K562 (cell line): ENCODE results near the gene NTN4. TPM values are rescaled to one million over a fixed set of nuclear protein-coding genes. Genes with fewer than 3 reads are reported as not detected.

ENCODE experiments used
- ATAC-seq: fragments of 200-7000 bp; cut with Tn5 transposase; 3 replicates; pipeline ENCODE4 v1.9.1; 2020; ENCODE audit warnings: moderate library complexity
- BruUV-seq: library from RNA; stranded (reverse); fragments of 400-500 nt; replicated peaks from 2 replicates; lab custom pipeline; 2021; lab: Mats Ljungman, UMichigan
- CTCF ChIA-PET: fragments of 300-600 bp; formaldehyde crosslinking; extraction: SDS; loops from one replicate; lab custom pipeline; 2021; ENCODE audit warnings: low intra/inter-chr PET ratio; lab: Yijun Ruan, JAX
- POLR2A ChIA-PET: fragments of 300-600, 350-650 bp; sonication (Branson Sonifier 250); formaldehyde crosslinking; extraction: SDS; loops from one replicate; lab custom pipeline; 2021; ENCODE audit warnings: antibody characterized with exemption, inconsistent platforms; lab: Yijun Ruan, JAX
- DNase-seq, 4 experiments: peaks; one replicate each; pipeline versions ENCODE4 v3.0.0 to v3.0.0-alpha.2; 2011 to 2018; ENCODE audit warnings: low spot score in 3 of 4, mixed read lengths in 3 of 4; ENCODE audit errors: extremely low read depth in 1 of 4
- FAIRE-seq: peaks from 2 replicates; lab custom pipeline; 2011; peaks lifted over from hg19 to GRCh38; lab: Jason Lieb, UNC
- H2AFZ ChIP-seq: 2 replicates; pipeline ENCODE4 v1.6.0; 2011; ENCODE audit warnings: low read depth, low read length, control low read depth, inconsistent platforms
- H3K27ac ChIP-seq: fragments of 200-600 bp; 3 replicates; pipeline ENCODE4 v1.8.0; 2011; ENCODE audit warnings: low read depth, mild to moderate bottlenecking, control low read depth, inconsistent platforms, low read length, moderate library complexity, mixed read lengths; ENCODE audit errors: extremely low read depth
- H3K27me3 ChIP-seq, 2 experiments: fragments of 300-600 bp in 1 of 2; 2 replicates in 1 of 2; 3 replicates in 1 of 2; pipeline versions ENCODE4 v1.6.0 to v1.8.0; 2011; ENCODE audit warnings: inconsistent platforms in 2 of 2, low read length in 2 of 2, mild to moderate bottlenecking in 1 of 2, mixed read lengths in 1 of 2, moderate library complexity in 1 of 2; ENCODE audit not compliant: control insufficient read depth in 2 of 2, insufficient read depth in 2 of 2
- H3K36me3 ChIP-seq: fragments of 300-600 bp; 3 replicates; pipeline ENCODE4 v1.8.0; 2011; ENCODE audit warnings: mild to moderate bottlenecking, low read length, inconsistent platforms; ENCODE audit not compliant: control insufficient read depth, insufficient read depth
- H3K4me1 ChIP-seq, 2 experiments: fragments of 200-600 bp in 1 of 2; replicated peaks in 1 of 2; 2 replicates in 1 of 2; 3 replicates in 1 of 2; pipeline versions ENCODE4 v1.5.1 to v1.8.0; 2011; ENCODE audit warnings: inconsistent platforms in 2 of 2, low read length in 2 of 2, mild to moderate bottlenecking in 1 of 2, mixed read lengths in 1 of 2, moderate library complexity in 1 of 2; ENCODE audit not compliant: control insufficient read depth in 2 of 2, insufficient read depth in 2 of 2
- H3K4me2 ChIP-seq: 2 replicates; pipeline ENCODE4 v1.6.1; 2011; ENCODE audit warnings: low read length, control low read depth, inconsistent platforms, mixed read lengths; ENCODE audit not compliant: insufficient read depth
- H3K4me3 ChIP-seq: fragments of 200-600 bp; sonication (generic), shearing (Covaris generic); 2 replicates; pipeline ENCODE4 v1.5.1; 2016; ENCODE audit warnings: control low read depth, inconsistent platforms
- H3K79me2 ChIP-seq: fragments of 200-600 bp; 3 replicates; pipeline ENCODE4 v1.8.0; 2011; ENCODE audit warnings: low read length, inconsistent platforms; ENCODE audit not compliant: control insufficient read depth, insufficient read depth
- H3K9ac ChIP-seq, 2 experiments: 2 replicates each; pipeline versions ENCODE4 v1.6.0 to v1.6.1; 2011; ENCODE audit warnings: low read depth in 2 of 2, low read length in 2 of 2, control low read depth in 1 of 2, inconsistent platforms in 1 of 2, mild to moderate bottlenecking in 1 of 2, mixed read lengths in 1 of 2; ENCODE audit not compliant: insufficient read depth in 1 of 2
- H3K9me1 ChIP-seq: one replicate; pipeline ENCODE4 v1.6.0; 2011; ENCODE audit warnings: inconsistent platforms, mild to moderate bottlenecking, low read length, moderate library complexity; ENCODE audit not compliant: control insufficient read depth, insufficient read depth
- H3K9me3 ChIP-seq: replicated peaks from 2 replicates; pipeline ENCODE4 v1.5.1; 2011; ENCODE audit warnings: low read depth, low read length, inconsistent platforms; ENCODE audit not compliant: control insufficient read depth, insufficient read depth
- H4K20me1 ChIP-seq: replicated peaks from 2 replicates; pipeline ENCODE4 v1.6.1; 2011; ENCODE audit warnings: low read length, inconsistent platforms, mixed read lengths; ENCODE audit not compliant: control insufficient read depth, insufficient read depth
- CEBPZ ChIP-seq: fragments of 150-350 bp; IDR thresholded peaks from 2 replicates; pipeline ENCODE4 v1.6.1; 2014; ENCODE audit warnings: low read depth, mild to moderate bottlenecking, low read length, borderline replicate concordance
- TFE3 ChIP-seq: fragments of 450-650 bp; formaldehyde crosslinking; IDR thresholded peaks from 2 replicates; pipeline ENCODE4 v1.4.0; 2020; ENCODE audit warnings: mild to moderate bottlenecking, mixed read lengths
- WGBS: fragments of 100-300 bp; shearing (Covaris generic); methylation state at CpG from one replicate; pipeline ENCODE4 v1.1.6; 2016; ENCODE audit warnings: low coverage, mixed read lengths; ENCODE audit not compliant: insufficient coverage; ENCODE audit errors: missing lambda C conversion rate; 5-methylcytosine and 5-hydroxymethylcytosine counted together
- in situ Hi-C: fragments of 300-500 bp; cut with MboI; formaldehyde crosslinking; loops from 4 replicates; pipeline ENCODE4 v1.15.0; 2018; ENCODE audit warnings: inconsistent platforms, mixed read lengths
- intact Hi-C: fragments of 100-400 bp; cut with micrococcal nuclease; formaldehyde crosslinking; loops from 2 replicates; pipeline ENCODE4 v1.14.2; 2022
- polyA plus RNA-seq, 8 experiments: library from polyadenylated mRNA; depleted of rRNA in 4 of 8; stranded (reverse) in 5 of 8; unstranded in 3 of 8; fragments of >200 nt; fragmentation: Nextera tagmentation in 2 of 8; fragmentation: Illumina TruSeq in 1 of 8; extraction: Ambion mirVana in 2 of 8; extraction: Trizol in 1 of 8; gene quantifications; 2 replicates each; pipeline versions ENCODE4 v1.2.1 to v1.2.3, GENCODE V29; 2011 to 2014; ENCODE audit warnings: inconsistent platforms in 1 of 8, missing spikeins in 1 of 8
- total RNA-seq, 7 experiments: library from RNA; depleted of rRNA in 6 of 7; stranded (reverse); fragments of >200 nt in 6 of 7; fragmentation: Illumina TruSeq in 2 of 7; extraction: Trizol in 2 of 7; gene quantifications; 2 replicates each; pipeline versions ENCODE4 v1.2.1 to v1.2.3, GENCODE V29; 2011 to 2021; ENCODE audit warnings: low replicate concordance in 1 of 7

NTN4 gene
- total and polyA plus RNA-seq, 9 of the 15 experiments (the other 6 are each of a cell fraction or from before 2014, with no cell fraction given): 0.13 TPM; not detected in 8

- no peak overlapping the region for H2AFZ ChIP-seq
- no peaks in the 10 kb centered on the region; a peak in 1 of 5 replicates for H3K4me1 ChIP-seq
- H3K4me2 ChIP-seq: no peak overlapping the region
- in situ Hi-C loops (loop anchor here (25.0 kb wide), 1 partner anchor 898 kb away; no protein-coding TSS in a partner anchor), intact Hi-C loops (no loop called here)
- no peaks in the 10 kb centered on the region for H3K9me3 ChIP-seq
- H3K9me1 ChIP-seq: no peaks in the 10 kb centered on the region
- H3K36me3 ChIP-seq: no peaks in the 10 kb centered on the region
- CTCF ChIA-PET: no interaction called here
- no peak for FAIRE-seq
- DNase-seq: no peak
- POLR2A ChIA-PET: no interaction called here
- H3K27me3 ChIP-seq: peaks cover 0 to 5% of the 10 kb centered on the region in 2 experiments; a peak in 2 of 5 replicates
- BruUV-seq: no TSS peak
- H3K4me3 ChIP-seq: no peak overlapping the region
- no peak for ATAC-seq
- no peaks in the 10 kb centered on the region for H4K20me1 ChIP-seq
- H3K9ac ChIP-seq: no peak overlapping the region
- TF ChIP-seq TFE3 (CRISPR knock-in tag) (peak; percentile 85), CEBPZ (no peak)
- WGBS: 0% methylated on average over 2 of the region's 2 CpGs
- H3K27ac ChIP-seq: no peak overlapping the region
- no peaks in the 10 kb centered on the region for H3K79me2 ChIP-seq
These were observed 176.1 kb downstream of the NTN4 start for GRCh38 chr12:95614390-95614982.
